ENCODE data around the gene KCNA1. TPM values are rescaled to one million over a fixed set of nuclear protein-coding genes. Genes with fewer than 3 reads are reported as not detected.

Gene KCNA1
- total and polyA plus RNA-seq, 2 experiments from 2014 or later: 0.27 TPM; not detected in 1

GRCh38 chr12:4908684-4909409 is 858 bp upstream of the KCNA1 start:
- Histone ChIP-seq H3K36me3 (replicated peaks; ENCODE audit: insufficient read depth, low read depth) (no peaks in the 10 kb centered on the region), H4K20me1 (ENCODE audit: insufficient read depth, poor library complexity, severe bottlenecking) (no peaks in the 10 kb centered on the region), H3K4me3 (peak overlapping the region; percentile 58), H3K9me3 (ENCODE audit: low read depth) (no peaks in the 10 kb centered on the region), H2AFZ (no peak overlapping the region), H3K9me2 (replicated peaks; ENCODE audit: insufficient read depth) (no peaks in the 10 kb centered on the region), H3K4me2 (peak overlapping the region; percentile 95), H3K4me1 (ENCODE audit: insufficient read depth) (peaks cover 14% of the 10 kb centered on the region), H3K27ac (no peak overlapping the region), H3K27me3 (peaks cover 97% of the 10 kb centered on the region), H3K79me2 (no peaks in the 10 kb centered on the region)
- 2% methylated on average over 31 of the region's 31 CpGs for WGBS (ENCODE audit: low lambda C conversion rate, missing lambda C conversion rate)
- TF ChIP-seq EZH2phosphoT487 (IDR thresholded peaks at IDR 0.05; ENCODE audit: low read depth, severe bottlenecking, unreplicated experiment) (no peak), EZH2 (IDR thresholded peaks at IDR 0.05; ENCODE audit: borderline replicate concordance) (peak; percentile 36), CTCF (IDR thresholded peaks at IDR 0.05; ENCODE audit: poor library complexity) (peak; percentile 15)
- DNase-seq (ENCODE audit: low spot score): peak; percentile 36

GRCh38 chr12:4909410-4909733 is 333 bp upstream of the KCNA1 start:
- peak; percentile 12 for DNase-seq (ENCODE audit: low spot score)
- Histone ChIP-seq H3K4me3 (peak overlapping the region; percentile 58), H2AFZ (no peak overlapping the region), H3K79me2 (no peaks in the 10 kb centered on the region), H3K27me3 (peaks cover 99% of the 10 kb centered on the region), H3K9me2 (replicated peaks; ENCODE audit: insufficient read depth) (no peaks in the 10 kb centered on the region), H3K4me1 (ENCODE audit: insufficient read depth) (peaks cover 14% of the 10 kb centered on the region), H4K20me1 (ENCODE audit: insufficient read depth, poor library complexity, severe bottlenecking) (no peaks in the 10 kb centered on the region), H3K27ac (no peak overlapping the region), H3K36me3 (replicated peaks; ENCODE audit: insufficient read depth, low read depth) (no peaks in the 10 kb centered on the region), H3K4me2 (peak overlapping the region; percentile 95), H3K9me3 (ENCODE audit: low read depth) (no peaks in the 10 kb centered on the region)
- no peak for TF ChIP-seq CTCF (IDR thresholded peaks at IDR 0.05; ENCODE audit: poor library complexity)
- peak; percentile 11 for TF ChIP-seq EZH2 (IDR thresholded peaks at IDR 0.05; ENCODE audit: borderline replicate concordance)
- 2% methylated on average over 19 of the region's 24 CpGs for WGBS (ENCODE audit: low lambda C conversion rate, missing lambda C conversion rate)

- H3K4me2 ChIP-seq: peak overlapping the region; percentile 95
- no peaks in the 10 kb centered on the region for H3K9me2 ChIP-seq (replicated peaks; ENCODE audit: insufficient read depth)
- no peak for DNase-seq (ENCODE audit: low spot score)
- peak overlapping the region; percentile 66 for H2AFZ ChIP-seq
- no peak overlapping the region for H3K27ac ChIP-seq
- no peak for TF ChIP-seq CTCF (IDR thresholded peaks at IDR 0.05; ENCODE audit: poor library complexity)
- TF ChIP-seq EZH2phosphoT487 (IDR thresholded peaks at IDR 0.05; ENCODE audit: low read depth, severe bottlenecking, unreplicated experiment): peak; percentile 21
- TF ChIP-seq EZH2 (IDR thresholded peaks at IDR 0.05; ENCODE audit: borderline replicate concordance): no peak
- no peaks in the 10 kb centered on the region for H3K9me3 ChIP-seq (ENCODE audit: low read depth)
- H3K27me3 ChIP-seq: peaks cover 99% of the 10 kb centered on the region
- H3K4me1 ChIP-seq (ENCODE audit: insufficient read depth): peaks cover 14% of the 10 kb centered on the region
- no peaks in the 10 kb centered on the region for H3K36me3 ChIP-seq (replicated peaks; ENCODE audit: insufficient read depth, low read depth)
- peak overlapping the region; percentile 58 for H3K4me3 ChIP-seq
- WGBS (ENCODE audit: low lambda C conversion rate, missing lambda C conversion rate): 9% methylated on average over 49 of the region's 49 CpGs
- H4K20me1 ChIP-seq (ENCODE audit: insufficient read depth, poor library complexity, severe bottlenecking): no peaks in the 10 kb centered on the region
- H3K79me2 ChIP-seq: no peaks in the 10 kb centered on the region
These were observed 1.0 kb downstream of the KCNA1 start for GRCh38 chr12:4910502-4911315.
